ENCODE results near the gene RSPH4A. TPM values are rescaled to one million over a fixed set of nuclear protein-coding genes. Genes with fewer than 3 reads are reported as not detected.

Gene RSPH4A
- total and polyA plus RNA-seq, 2 experiments from 2014 or later, result 0.46 to 0.83 TPM

GRCh38 chr6:116629563-116629981 is 13.3 kb downstream of the RSPH4A start:
- Histone ChIP-seq H3K4me2 (no peak overlapping the region), H3K9me2 (replicated peaks; ENCODE audit: insufficient read depth) (no peaks in the 10 kb centered on the region), H4K20me1 (ENCODE audit: insufficient read depth, poor library complexity, severe bottlenecking) (no peaks in the 10 kb centered on the region), H3K79me2 (no peaks in the 10 kb centered on the region), H3K9me3 (ENCODE audit: low read depth) (no peaks in the 10 kb centered on the region), H3K27me3 (no peaks in the 10 kb centered on the region), H3K27ac (no peak overlapping the region), H3K4me1 (ENCODE audit: insufficient read depth) (peaks cover 5% of the 10 kb centered on the region), H2AFZ (no peak overlapping the region), H3K4me3 (no peak overlapping the region), H3K36me3 (replicated peaks; ENCODE audit: insufficient read depth, low read depth) (no peaks in the 10 kb centered on the region)
- no peak for TF ChIP-seq EZH2 (IDR thresholded peaks at IDR 0.05; ENCODE audit: borderline replicate concordance)
- TF ChIP-seq EZH2phosphoT487 (IDR thresholded peaks at IDR 0.05; ENCODE audit: low read depth, severe bottlenecking, unreplicated experiment), result no peak
- TF ChIP-seq CTCF (IDR thresholded peaks at IDR 0.05; ENCODE audit: poor library complexity), result no peak
- 89% methylated on average over 5 of the region's 5 CpGs for WGBS (ENCODE audit: low lambda C conversion rate, missing lambda C conversion rate)
- no peak for DNase-seq (ENCODE audit: low spot score)

DNA sequence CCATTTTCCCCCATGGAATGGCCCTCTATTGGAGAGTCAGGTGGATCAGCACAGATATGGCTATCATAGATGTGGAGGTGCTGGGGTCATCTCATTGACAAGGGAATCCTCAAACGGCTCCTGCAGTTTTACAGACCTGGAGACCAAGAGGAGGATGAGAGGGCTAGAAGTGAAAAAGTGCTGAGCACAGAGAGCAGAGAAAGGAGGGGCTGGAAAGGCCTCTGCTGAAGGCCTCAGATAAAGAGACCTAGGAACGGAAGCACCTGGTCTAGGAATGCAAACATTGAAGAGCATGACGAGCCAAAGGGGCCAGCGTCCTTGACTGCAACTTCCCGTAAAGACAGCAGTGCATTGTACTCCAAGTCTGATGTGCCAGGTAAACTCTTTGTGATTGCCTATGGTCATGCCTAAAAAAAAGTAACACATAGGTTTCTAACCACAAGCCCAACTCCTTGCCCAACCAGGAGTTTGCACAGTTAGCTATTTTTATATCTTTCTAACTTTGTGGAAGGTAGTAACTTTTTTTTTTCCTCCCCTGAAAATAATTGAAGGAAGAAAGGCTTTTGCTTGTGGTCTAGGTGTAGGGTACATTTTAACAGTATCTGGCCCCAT is 15.2 kb downstream of the RSPH4A start:
- H3K27me3 ChIP-seq, result no peaks in the 10 kb centered on the region
- 50% methylated on average over 5 of the region's 5 CpGs for WGBS (ENCODE audit: low lambda C conversion rate, missing lambda C conversion rate)
- DNase-seq (ENCODE audit: low spot score), result peak; percentile 61
- H2AFZ ChIP-seq, result no peak overlapping the region
- no peaks in the 10 kb centered on the region for H3K79me2 ChIP-seq
- peak overlapping the region; percentile 65 for H3K27ac ChIP-seq
- H4K20me1 ChIP-seq (ENCODE audit: insufficient read depth, poor library complexity, severe bottlenecking), result no peaks in the 10 kb centered on the region
- TF ChIP-seq CTCF (IDR thresholded peaks at IDR 0.05; ENCODE audit: poor library complexity), result no peak
- no peak for TF ChIP-seq EZH2 (IDR thresholded peaks at IDR 0.05; ENCODE audit: borderline replicate concordance)
- no peak for TF ChIP-seq EZH2phosphoT487 (IDR thresholded peaks at IDR 0.05; ENCODE audit: low read depth, severe bottlenecking, unreplicated experiment)
- H3K9me2 ChIP-seq (replicated peaks; ENCODE audit: insufficient read depth), result no peaks in the 10 kb centered on the region
- no peak overlapping the region for H3K4me3 ChIP-seq
- peaks cover 5% of the 10 kb centered on the region for H3K4me1 ChIP-seq (ENCODE audit: insufficient read depth)
- peak overlapping the region; percentile 29 for H3K4me2 ChIP-seq
- H3K9me3 ChIP-seq (ENCODE audit: low read depth), result no peaks in the 10 kb centered on the region
- no peaks in the 10 kb centered on the region for H3K36me3 ChIP-seq (replicated peaks; ENCODE audit: insufficient read depth, low read depth)

- no peak overlapping the region for H3K4me2 ChIP-seq
- peak; percentile 10 for DNase-seq (ENCODE audit: low spot score)
- no peaks in the 10 kb centered on the region for H3K27me3 ChIP-seq
- H2AFZ ChIP-seq, result no peak overlapping the region
- no peaks in the 10 kb centered on the region for H3K36me3 ChIP-seq (replicated peaks; ENCODE audit: insufficient read depth, low read depth)
- H3K27ac ChIP-seq, result no peak overlapping the region
- no peaks in the 10 kb centered on the region for H4K20me1 ChIP-seq (ENCODE audit: insufficient read depth, poor library complexity, severe bottlenecking)
- TF ChIP-seq CTCF (IDR thresholded peaks at IDR 0.05; ENCODE audit: poor library complexity) (no peak), EZH2phosphoT487 (IDR thresholded peaks at IDR 0.05; ENCODE audit: low read depth, severe bottlenecking, unreplicated experiment) (no peak), EZH2 (IDR thresholded peaks at IDR 0.05; ENCODE audit: borderline replicate concordance) (no peak)
- H3K9me3 ChIP-seq (ENCODE audit: low read depth), result no peaks in the 10 kb centered on the region
- no peaks in the 10 kb centered on the region for H3K9me2 ChIP-seq (replicated peaks; ENCODE audit: insufficient read depth)
- 85% methylated on average over 2 of the region's 2 CpGs for WGBS (ENCODE audit: low lambda C conversion rate, missing lambda C conversion rate)
- peaks cover 5% of the 10 kb centered on the region for H3K4me1 ChIP-seq (ENCODE audit: insufficient read depth)
- no peaks in the 10 kb centered on the region for H3K79me2 ChIP-seq
- no peak overlapping the region for H3K4me3 ChIP-seq
These were observed 17.4 kb downstream of the RSPH4A start for GRCh38 chr6:116633685-116634084.

Measured in hepatocyte (in vitro differentiated cells).